ENCODE measurements around the gene GPR153.

Gene GPR153

DNA sequence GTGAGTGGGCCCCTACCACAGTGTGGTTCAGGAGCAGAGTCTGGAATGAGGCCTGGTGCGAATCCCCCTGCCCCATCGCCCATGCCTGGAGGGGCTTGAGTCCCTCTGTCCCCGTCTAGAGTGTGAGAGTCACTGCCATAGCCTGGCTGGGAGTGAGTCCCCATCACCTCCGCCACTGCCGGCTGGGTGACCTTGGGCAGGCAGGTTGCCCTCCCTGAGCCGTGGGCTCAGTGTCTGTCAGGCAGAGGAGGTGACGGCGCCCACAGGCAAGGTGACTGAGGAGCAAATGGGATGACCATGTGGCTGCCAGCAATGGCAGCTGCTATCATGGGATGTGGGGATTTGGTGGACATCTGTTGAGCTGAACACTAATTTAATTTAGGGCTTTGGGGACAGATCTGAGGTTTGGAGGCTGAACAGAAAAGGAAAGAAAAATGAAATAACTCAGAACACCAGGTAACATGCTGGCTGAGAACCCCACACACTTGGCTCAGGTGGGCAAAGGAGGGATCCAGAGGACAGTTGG lies 38.1 kb upstream of the GPR153 start:
- Histone ChIP-seq H3K9me3 (ENCODE audit: insufficient read depth, low read depth, low read length) (no peaks in the 10 kb centered on the region), H3K9ac (ENCODE audit: low read depth, low read length) (no peak overlapping the region), H3K4me1 (ENCODE audit: insufficient read depth, low read length) (no peaks in the 10 kb centered on the region), H3K27ac (ENCODE audit: low read length) (no peak overlapping the region), H3K36me3 (ENCODE audit: insufficient read depth, low read depth, low read length) (peaks cover 13% of the 10 kb centered on the region), H3K27me3 (ENCODE audit: insufficient read depth, low read length) (no peaks in the 10 kb centered on the region), H3K4me3 (ENCODE audit: low read length) (no peak overlapping the region)

DNA sequence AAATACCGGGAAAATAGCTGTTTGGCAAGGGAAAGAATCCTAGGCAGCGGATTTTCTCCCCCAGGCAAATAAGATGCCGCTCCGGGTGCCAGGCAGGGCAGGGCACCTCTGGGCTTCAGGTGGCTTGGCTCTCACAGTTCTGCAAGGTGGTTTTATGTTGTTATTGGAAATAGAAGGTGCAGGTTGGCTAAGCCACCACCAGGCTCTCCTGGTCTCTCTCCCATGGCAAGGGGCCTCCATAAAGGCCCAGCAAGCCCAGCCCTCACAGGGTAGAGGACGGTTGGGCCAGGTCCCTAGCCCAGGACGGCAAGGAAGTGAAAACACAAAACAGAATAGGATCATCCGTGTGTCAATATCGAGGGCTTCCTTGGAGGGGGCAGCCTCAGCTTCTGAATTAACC lies 37.6 kb upstream of the GPR153 start:
- Histone ChIP-seq H3K27ac (ENCODE audit: low read length) (no peak overlapping the region), H3K4me3 (ENCODE audit: low read length) (no peak overlapping the region), H3K27me3 (ENCODE audit: insufficient read depth, low read length) (no peaks in the 10 kb centered on the region), H3K4me1 (ENCODE audit: insufficient read depth, low read length) (no peaks in the 10 kb centered on the region), H3K36me3 (ENCODE audit: insufficient read depth, low read depth, low read length) (peaks cover 17% of the 10 kb centered on the region), H3K9me3 (ENCODE audit: insufficient read depth, low read depth, low read length) (no peaks in the 10 kb centered on the region), H3K9ac (ENCODE audit: low read depth, low read length) (no peak overlapping the region)

DNA sequence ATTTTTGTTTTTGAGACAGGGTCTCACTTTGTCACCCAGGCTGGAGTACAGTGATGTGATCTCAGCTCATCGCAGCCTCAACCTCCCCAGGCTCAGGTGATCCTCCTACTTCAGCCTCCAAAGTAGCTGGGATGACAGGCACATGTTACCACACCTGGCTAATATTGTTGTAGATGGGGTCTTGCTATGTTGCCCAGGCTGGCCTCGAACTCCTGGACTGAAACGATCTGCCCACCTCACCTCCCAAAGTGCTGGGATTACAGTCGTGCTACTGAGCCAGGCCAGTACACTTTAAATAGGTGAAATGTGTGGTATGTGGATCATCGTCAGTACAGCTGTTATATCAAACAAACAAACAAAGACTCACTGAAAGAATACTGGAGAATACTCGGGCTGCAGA lies 35.0 kb upstream of the GPR153 start:
- no peaks in the 10 kb centered on the region for H3K27me3 ChIP-seq (ENCODE audit: insufficient read depth, low read length)
- no peak overlapping the region for H3K27ac ChIP-seq (ENCODE audit: low read length)
- H3K4me1 ChIP-seq (ENCODE audit: insufficient read depth, low read length), result no peaks in the 10 kb centered on the region
- no peak overlapping the region for H3K9ac ChIP-seq (ENCODE audit: low read depth, low read length)
- peaks cover 37% of the 10 kb centered on the region for H3K36me3 ChIP-seq (ENCODE audit: insufficient read depth, low read depth, low read length)
- H3K9me3 ChIP-seq (ENCODE audit: insufficient read depth, low read depth, low read length), result no peaks in the 10 kb centered on the region
- no peak overlapping the region for H3K4me3 ChIP-seq (ENCODE audit: low read length)

DNA sequence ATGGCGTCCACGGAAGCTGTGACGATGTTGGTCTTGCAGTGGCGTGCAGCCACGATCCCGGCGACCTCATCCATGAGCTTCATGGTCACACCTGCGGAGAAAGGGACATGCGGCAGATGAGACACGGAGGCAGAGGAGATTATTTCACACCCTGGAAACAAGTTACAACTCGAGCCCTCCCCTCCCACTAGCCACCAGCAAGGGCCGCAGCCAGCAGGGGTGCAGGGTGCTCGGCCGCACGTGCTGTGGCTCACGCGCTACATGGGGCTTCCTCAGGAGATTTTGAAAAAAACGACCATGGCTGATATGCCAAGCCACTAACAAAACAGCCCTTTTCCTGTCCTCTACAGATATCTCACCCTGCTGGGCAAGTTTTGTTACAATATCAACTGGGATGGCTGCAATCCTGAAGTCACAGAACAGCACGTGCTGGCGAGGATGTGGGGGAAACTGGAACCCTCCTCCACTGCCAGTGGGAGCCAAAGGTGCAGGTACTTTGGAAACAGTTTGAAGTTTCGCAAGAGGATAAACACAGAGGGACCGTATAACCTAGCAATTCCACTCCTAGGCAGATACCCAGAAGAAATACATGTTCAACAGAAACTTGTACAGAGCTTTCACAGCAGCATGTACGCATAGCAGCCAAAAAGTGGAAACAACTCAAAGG lies 34.1 kb upstream of the GPR153 start:
- no peak overlapping the region for H3K9ac ChIP-seq (ENCODE audit: low read depth, low read length)
- H3K9me3 ChIP-seq (ENCODE audit: insufficient read depth, low read depth, low read length), result no peaks in the 10 kb centered on the region
- H3K4me1 ChIP-seq (ENCODE audit: insufficient read depth, low read length), result no peaks in the 10 kb centered on the region
- H3K27me3 ChIP-seq (ENCODE audit: insufficient read depth, low read length), result no peaks in the 10 kb centered on the region
- H3K27ac ChIP-seq (ENCODE audit: low read length), result no peak overlapping the region
- H3K36me3 ChIP-seq (ENCODE audit: insufficient read depth, low read depth, low read length), result peaks cover 39% of the 10 kb centered on the region
- no peak overlapping the region for H3K4me3 ChIP-seq (ENCODE audit: low read length)

DNA sequence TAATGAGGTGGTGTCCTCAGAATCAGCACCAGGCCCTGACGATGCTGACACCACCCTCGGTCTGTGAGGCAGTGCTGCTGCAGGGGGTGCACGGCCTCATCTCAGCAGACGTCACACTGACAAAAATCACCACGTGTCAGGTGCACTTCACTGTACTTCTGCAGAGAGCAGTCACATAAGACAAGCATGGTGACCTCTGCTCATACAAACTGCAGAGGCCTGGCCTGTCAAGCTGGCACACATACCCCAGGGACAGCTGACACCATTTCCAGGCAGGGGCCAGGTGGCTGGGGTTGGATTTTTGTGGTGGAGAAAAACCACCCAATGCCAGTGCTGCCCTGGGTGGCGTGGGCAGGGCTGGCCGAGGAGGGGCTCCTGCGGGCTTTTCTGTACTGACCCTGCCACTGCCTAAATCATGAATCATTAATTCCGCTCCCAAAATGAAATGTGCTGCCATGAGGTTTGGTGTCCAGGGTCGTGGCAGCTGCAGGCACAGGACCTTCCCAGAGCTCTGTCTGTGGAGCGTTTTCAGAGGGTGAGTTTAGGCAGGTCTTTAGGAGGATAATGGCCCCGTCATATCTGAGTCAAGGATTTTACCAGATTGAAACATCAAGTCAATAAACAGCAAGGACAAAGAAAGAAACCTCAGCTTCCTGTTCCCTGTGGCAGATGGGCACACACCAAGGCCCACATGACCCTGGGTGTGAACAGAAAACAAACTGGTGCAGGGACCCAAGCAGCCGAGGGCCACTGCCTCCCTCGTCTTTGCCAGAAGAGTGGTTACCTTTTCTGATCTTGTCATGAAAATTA lies 33.4 kb upstream of the GPR153 start:
- Histone ChIP-seq H3K27me3 (ENCODE audit: insufficient read depth, low read length) (no peaks in the 10 kb centered on the region), H3K9ac (ENCODE audit: low read depth, low read length) (no peak overlapping the region), H3K4me1 (ENCODE audit: insufficient read depth, low read length) (no peaks in the 10 kb centered on the region), H3K27ac (ENCODE audit: low read length) (no peak overlapping the region), H3K4me3 (ENCODE audit: low read length) (no peak overlapping the region), H3K36me3 (ENCODE audit: insufficient read depth, low read depth, low read length) (peaks cover 36% of the 10 kb centered on the region), H3K9me3 (ENCODE audit: insufficient read depth, low read depth, low read length) (no peaks in the 10 kb centered on the region)

DNA sequence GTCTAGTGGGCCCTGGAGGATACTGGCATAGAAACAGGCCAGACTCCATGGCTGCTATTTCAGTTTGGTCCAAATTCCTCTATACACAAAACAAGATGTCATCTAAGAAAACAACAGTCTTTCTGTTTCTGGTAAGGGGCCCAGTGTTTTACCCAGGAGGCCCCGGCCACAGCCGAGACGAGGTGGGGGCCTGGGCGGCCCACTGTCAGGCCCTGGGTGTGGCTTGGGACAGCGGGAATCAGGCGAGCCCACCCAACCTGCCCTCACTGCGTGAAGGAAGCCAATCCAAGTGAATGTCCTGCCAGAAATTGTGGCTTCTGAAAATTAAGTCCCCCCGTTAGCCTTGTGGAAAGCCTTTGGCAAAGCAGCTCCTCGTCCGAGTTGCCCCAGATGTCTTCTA lies 31.2 kb upstream of the GPR153 start:
- no peaks in the 10 kb centered on the region for H3K4me1 ChIP-seq (ENCODE audit: insufficient read depth, low read length)
- H3K27me3 ChIP-seq (ENCODE audit: insufficient read depth, low read length), result no peaks in the 10 kb centered on the region
- peaks cover 39% of the 10 kb centered on the region for H3K36me3 ChIP-seq (ENCODE audit: insufficient read depth, low read depth, low read length)
- H3K27ac ChIP-seq (ENCODE audit: low read length), result no peak overlapping the region
- H3K9ac ChIP-seq (ENCODE audit: low read depth, low read length), result no peak overlapping the region; the same call in 1 of the 2 replicates
- H3K9me3 ChIP-seq (ENCODE audit: insufficient read depth, low read depth, low read length), result no peaks in the 10 kb centered on the region
- no peak overlapping the region for H3K4me3 ChIP-seq (ENCODE audit: low read length)

DNA sequence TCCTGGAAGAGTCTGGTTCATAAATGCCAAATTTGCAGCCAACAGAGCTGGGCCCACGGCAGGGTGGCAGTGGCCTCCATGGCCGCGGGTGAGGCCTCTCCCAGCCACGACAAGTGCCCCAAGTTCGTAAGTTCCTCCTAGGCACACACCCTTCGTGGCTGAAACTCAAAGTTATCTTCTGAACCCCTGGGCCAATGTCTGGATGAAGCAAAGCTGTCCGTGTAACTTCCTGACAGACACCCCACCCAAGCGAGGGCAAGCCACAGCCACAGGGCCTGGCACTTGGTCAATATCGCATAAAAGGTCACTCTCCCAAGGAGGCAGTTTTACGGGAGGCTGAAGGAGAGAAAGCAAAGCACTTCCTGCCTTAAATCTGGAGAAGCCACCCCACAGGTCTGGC lies 27.8 kb upstream of the GPR153 start:
- H3K4me1 ChIP-seq (ENCODE audit: insufficient read depth, low read length), result no peaks in the 10 kb centered on the region
- no peak overlapping the region for H3K27ac ChIP-seq (ENCODE audit: low read length)
- H3K9ac ChIP-seq (ENCODE audit: low read depth, low read length), result no peak overlapping the region
- no peak overlapping the region for H3K4me3 ChIP-seq (ENCODE audit: low read length)
- H3K9me3 ChIP-seq (ENCODE audit: insufficient read depth, low read depth, low read length), result no peaks in the 10 kb centered on the region
- no peaks in the 10 kb centered on the region for H3K27me3 ChIP-seq (ENCODE audit: insufficient read depth, low read length)
- peaks cover 29% of the 10 kb centered on the region for H3K36me3 ChIP-seq (ENCODE audit: insufficient read depth, low read depth, low read length)

DNA sequence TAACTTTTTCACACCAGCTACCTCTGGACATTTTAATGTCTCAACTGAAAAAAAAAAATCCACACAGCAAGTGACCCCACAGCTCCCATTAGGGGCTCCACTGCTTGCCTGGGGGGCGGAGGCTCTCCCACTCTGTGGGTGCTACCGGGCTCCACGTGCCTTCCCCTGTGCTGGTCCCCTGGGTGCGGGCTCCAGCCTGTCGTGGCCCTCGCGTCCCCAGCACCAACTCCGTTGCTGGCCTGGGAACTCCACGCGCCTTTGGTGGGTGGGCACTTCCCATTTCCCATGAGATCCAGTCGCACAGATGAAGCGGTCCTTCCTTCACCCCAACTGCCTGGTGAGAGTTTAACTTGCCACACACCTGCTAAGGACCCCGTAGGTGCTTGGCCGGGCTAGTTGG lies 27.1 kb upstream of the GPR153 start:
- no peak overlapping the region for H3K9ac ChIP-seq (ENCODE audit: low read depth, low read length)
- H3K36me3 ChIP-seq (ENCODE audit: insufficient read depth, low read depth, low read length), result peaks cover 22% of the 10 kb centered on the region; the same call in 1 of the 2 replicates
- H3K27ac ChIP-seq (ENCODE audit: low read length), result no peak overlapping the region
- no peaks in the 10 kb centered on the region for H3K27me3 ChIP-seq (ENCODE audit: insufficient read depth, low read length)
- H3K4me1 ChIP-seq (ENCODE audit: insufficient read depth, low read length), result no peaks in the 10 kb centered on the region
- no peaks in the 10 kb centered on the region for H3K9me3 ChIP-seq (ENCODE audit: insufficient read depth, low read depth, low read length)
- H3K4me3 ChIP-seq (ENCODE audit: low read length), result no peak overlapping the region

DNA sequence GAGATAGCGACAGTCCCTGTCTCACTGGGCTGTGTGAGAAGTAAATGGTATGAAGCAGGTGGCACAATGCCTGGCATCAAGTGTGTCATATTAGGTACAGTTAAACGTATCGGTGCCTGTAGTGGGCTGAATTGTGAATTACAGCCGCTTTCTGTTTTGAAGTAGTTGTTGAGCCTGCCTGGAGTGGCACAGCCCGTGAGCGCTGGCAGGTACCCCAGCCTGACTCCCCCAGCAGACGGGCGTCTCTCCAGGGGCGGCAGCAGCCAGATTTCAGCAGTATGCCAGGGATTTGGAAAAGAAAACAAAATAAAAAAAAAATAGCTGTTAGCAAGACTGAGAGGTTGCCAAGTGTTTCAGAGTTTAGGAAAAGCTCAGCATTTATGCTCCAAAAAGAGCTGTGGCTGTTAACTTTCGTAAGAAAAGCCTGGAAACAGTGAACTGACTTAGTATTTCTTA lies 26.6 kb upstream of the GPR153 start:
- H3K27me3 ChIP-seq (ENCODE audit: insufficient read depth, low read length), result no peaks in the 10 kb centered on the region
- no peaks in the 10 kb centered on the region for H3K4me1 ChIP-seq (ENCODE audit: insufficient read depth, low read length)
- peaks cover 21% of the 10 kb centered on the region; the same call in 1 of the 2 replicates for H3K36me3 ChIP-seq (ENCODE audit: insufficient read depth, low read depth, low read length)
- H3K9me3 ChIP-seq (ENCODE audit: insufficient read depth, low read depth, low read length), result no peaks in the 10 kb centered on the region
- no peak overlapping the region for H3K27ac ChIP-seq (ENCODE audit: low read length)
- no peak overlapping the region for H3K4me3 ChIP-seq (ENCODE audit: low read length)
- H3K9ac ChIP-seq (ENCODE audit: low read depth, low read length), result no peak overlapping the region

DNA sequence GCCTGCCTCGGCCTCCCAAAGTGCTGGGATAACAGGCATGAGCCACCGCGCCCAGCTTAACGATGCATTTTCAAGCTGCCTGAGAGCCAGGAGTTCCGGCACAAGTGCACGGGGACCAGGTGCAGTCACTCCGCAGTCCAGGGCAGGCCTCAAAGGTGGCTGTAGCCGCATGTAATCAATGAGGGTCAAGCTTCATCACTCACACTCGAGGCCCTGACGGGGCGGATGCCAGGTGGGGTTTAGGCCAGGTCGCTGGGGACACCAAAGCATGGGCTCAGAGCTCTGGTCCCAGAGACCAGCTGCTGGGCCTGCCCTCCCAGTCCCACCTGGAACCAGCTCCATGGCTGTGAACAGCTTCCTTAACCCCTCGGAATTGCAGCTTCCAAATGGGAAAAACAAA lies 26.1 kb upstream of the GPR153 start:
- H3K36me3 ChIP-seq (ENCODE audit: insufficient read depth, low read depth, low read length), result peaks cover 17% of the 10 kb centered on the region; the same call in 1 of the 2 replicates
- H3K9ac ChIP-seq (ENCODE audit: low read depth, low read length), result no peak overlapping the region
- H3K9me3 ChIP-seq (ENCODE audit: insufficient read depth, low read depth, low read length), result no peaks in the 10 kb centered on the region
- H3K27ac ChIP-seq (ENCODE audit: low read length), result no peak overlapping the region
- H3K27me3 ChIP-seq (ENCODE audit: insufficient read depth, low read length), result no peaks in the 10 kb centered on the region
- H3K4me1 ChIP-seq (ENCODE audit: insufficient read depth, low read length), result no peaks in the 10 kb centered on the region
- no peak overlapping the region for H3K4me3 ChIP-seq (ENCODE audit: low read length)

DNA sequence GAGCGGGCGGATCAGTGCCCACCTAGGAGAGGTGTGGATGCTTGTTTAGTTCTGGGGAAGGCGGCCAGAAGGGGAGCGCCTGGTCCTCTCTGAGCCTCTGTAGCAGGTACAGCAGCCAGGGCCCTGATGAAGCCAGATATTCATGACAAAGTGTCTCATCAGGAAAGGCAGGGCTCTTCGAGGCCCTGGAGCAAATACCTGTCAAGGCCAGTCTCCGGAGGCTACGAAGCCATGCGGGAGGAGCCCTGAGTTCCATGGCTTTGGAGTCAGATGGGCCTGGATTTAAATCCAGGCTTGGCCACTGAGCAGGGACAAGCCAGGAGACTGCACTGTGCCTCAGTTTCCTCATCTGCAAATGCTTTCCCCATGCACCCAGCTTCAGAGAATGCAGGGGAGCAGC lies 25.4 kb upstream of the GPR153 start:
- Histone ChIP-seq H3K27me3 (ENCODE audit: insufficient read depth, low read length) (no peaks in the 10 kb centered on the region), H3K4me3 (ENCODE audit: low read length) (no peak overlapping the region), H3K9ac (ENCODE audit: low read depth, low read length) (no peak overlapping the region), H3K4me1 (ENCODE audit: insufficient read depth, low read length) (no peaks in the 10 kb centered on the region), H3K36me3 (ENCODE audit: insufficient read depth, low read depth, low read length) (peaks cover 11% of the 10 kb centered on the region; the same call in 1 of the 2 replicates), H3K27ac (ENCODE audit: low read length) (no peak overlapping the region), H3K9me3 (ENCODE audit: insufficient read depth, low read depth, low read length) (no peaks in the 10 kb centered on the region)

DNA sequence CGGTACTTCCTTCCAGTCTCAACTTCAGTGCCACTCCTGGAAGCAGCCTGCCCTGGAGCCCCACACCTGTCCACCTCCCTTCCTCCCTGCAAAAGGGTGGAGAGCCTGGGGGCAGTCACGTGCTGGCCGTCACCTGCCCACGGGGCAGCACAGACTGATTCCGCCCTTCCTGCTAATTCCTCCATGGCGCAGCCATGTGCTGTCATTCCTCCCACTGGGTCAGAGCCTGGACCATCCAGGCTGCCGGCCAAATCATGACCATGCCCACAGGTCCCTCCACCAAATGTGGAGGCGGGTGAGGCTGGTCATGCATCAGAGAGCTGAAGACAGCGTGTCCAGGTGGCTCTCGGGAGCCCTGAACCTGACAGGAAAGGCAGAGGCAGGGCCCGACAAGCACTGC lies 24.4 kb upstream of the GPR153 start:
- H3K27ac ChIP-seq (ENCODE audit: low read length), result no peak overlapping the region
- no peaks in the 10 kb centered on the region for H3K27me3 ChIP-seq (ENCODE audit: insufficient read depth, low read length)
- H3K4me3 ChIP-seq (ENCODE audit: low read length), result no peak overlapping the region
- no peaks in the 10 kb centered on the region for H3K9me3 ChIP-seq (ENCODE audit: insufficient read depth, low read depth, low read length)
- H3K4me1 ChIP-seq (ENCODE audit: insufficient read depth, low read length), result no peaks in the 10 kb centered on the region
- peaks cover 6% of the 10 kb centered on the region; the same call in 1 of the 2 replicates for H3K36me3 ChIP-seq (ENCODE audit: insufficient read depth, low read depth, low read length)
- H3K9ac ChIP-seq (ENCODE audit: low read depth, low read length), result no peak overlapping the region
